ENCODE data around the gene KCNIP3.

Gene KCNIP3

DNA sequence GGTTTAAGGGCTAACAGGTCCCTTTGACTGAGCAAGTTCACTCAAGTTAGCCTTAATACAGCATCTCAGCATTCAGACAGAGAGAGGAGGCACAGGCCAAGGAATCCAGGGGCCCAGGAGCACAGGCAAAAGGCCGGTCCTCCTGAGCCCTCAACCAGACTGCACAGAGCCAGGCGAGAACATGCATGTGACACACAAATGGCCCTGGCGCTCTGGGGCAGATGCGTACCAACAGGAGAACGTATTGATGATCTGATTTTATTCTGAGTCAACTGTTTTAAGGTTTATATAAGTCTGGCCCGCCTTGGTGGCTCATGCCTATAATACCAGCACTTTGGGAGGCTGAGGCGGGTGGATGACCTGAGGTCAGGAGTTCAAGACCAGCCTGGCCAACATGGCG is 34.9 kb downstream of the KCNIP3 start:
- no peak overlapping the region for H3K4me2 ChIP-seq (ENCODE audit: low read length)
- H4K20me1 ChIP-seq (ENCODE audit: insufficient read depth, low read length): no peaks in the 10 kb centered on the region
- no peak overlapping the region for H3K9ac ChIP-seq (ENCODE audit: low read length)
- H3K36me3 ChIP-seq (replicated peaks; ENCODE audit: low read depth, low read length): no peaks in the 10 kb centered on the region
- H2AFZ ChIP-seq (ENCODE audit: low read depth, low read length): no peak overlapping the region
- H3K27ac ChIP-seq (ENCODE audit: low read length): no peak overlapping the region
- H3K79me2 ChIP-seq (ENCODE audit: low read length): no peaks in the 10 kb centered on the region
- no peak for TF ChIP-seq EZH2phosphoT487 (IDR thresholded peaks at IDR 0.05; ENCODE audit: low read depth)
- TF ChIP-seq, protein P1, sequence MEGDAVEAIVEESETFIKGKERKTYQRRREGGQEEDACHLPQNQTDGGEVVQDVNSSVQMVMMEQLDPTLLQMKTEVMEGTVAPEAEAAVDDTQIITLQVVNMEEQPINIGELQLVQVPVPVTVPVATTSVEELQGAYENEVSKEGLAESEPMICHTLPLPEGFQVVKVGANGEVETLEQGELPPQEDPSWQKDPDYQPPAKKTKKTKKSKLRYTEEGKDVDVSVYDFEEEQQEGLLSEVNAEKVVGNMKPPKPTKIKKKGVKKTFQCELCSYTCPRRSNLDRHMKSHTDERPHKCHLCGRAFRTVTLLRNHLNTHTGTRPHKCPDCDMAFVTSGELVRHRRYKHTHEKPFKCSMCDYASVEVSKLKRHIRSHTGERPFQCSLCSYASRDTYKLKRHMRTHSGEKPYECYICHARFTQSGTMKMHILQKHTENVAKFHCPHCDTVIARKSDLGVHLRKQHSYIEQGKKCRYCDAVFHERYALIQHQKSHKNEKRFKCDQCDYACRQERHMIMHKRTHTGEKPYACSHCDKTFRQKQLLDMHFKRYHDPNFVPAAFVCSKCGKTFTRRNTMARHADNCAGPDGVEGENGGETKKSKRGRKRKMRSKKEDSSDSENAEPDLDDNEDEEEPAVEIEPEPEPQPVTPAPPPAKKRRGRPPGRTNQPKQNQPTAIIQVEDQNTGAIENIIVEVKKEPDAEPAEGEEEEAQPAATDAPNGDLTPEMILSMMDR (IDR thresholded peaks at IDR 0.05; ENCODE audit: low read depth, low read length): no peak
- H3K27me3 ChIP-seq (ENCODE audit: low read depth, low read length): 0 out of 2 replicates have a peak, but pooled peaks cover 3% of the 10 kb centered on the region
- no peak overlapping the region for H3K4me3 ChIP-seq (ENCODE audit: low read length)
- no peaks in the 10 kb centered on the region for H3K9me3 ChIP-seq (ENCODE audit: insufficient read depth, low read length)
- no peaks in the 10 kb centered on the region for H3K4me1 ChIP-seq (ENCODE audit: low read length)

DNA sequence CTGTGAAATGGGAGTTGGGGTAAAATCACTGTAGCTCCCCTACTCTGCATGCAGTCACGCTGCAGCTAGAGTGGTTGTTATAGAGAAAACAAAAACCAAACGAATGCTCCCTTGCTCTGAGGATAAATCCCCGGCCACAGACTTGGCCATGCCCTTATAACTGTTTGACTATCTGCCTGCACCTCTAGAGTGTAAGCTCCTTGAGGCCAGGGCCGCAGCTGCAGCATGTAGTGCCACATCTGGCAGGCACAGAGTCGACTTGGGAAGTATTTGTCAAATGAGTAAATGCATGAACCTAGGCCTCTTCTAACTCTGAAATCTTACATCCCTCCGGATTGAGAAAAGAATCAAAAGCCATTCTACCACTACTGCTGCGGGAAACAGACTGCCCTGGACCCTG is 35.9 kb downstream of the KCNIP3 start:
- Histone ChIP-seq H3K9ac (ENCODE audit: low read length) (no peak overlapping the region), H3K27ac (ENCODE audit: low read length) (no peak overlapping the region), H3K9me3 (ENCODE audit: insufficient read depth, low read length) (no peaks in the 10 kb centered on the region), H3K79me2 (ENCODE audit: low read length) (no peaks in the 10 kb centered on the region), H4K20me1 (ENCODE audit: insufficient read depth, low read length) (no peaks in the 10 kb centered on the region), H3K36me3 (replicated peaks; ENCODE audit: low read depth, low read length) (no peaks in the 10 kb centered on the region), H2AFZ (ENCODE audit: low read depth, low read length) (no peak overlapping the region), H3K4me2 (ENCODE audit: low read length) (no peak overlapping the region), H3K4me3 (ENCODE audit: low read length) (no peak overlapping the region), H3K4me1 (ENCODE audit: low read length) (no peaks in the 10 kb centered on the region), H3K27me3 (ENCODE audit: low read depth, low read length) (0 out of 2 replicates have a peak, but pooled peaks cover 3% of the 10 kb centered on the region)
- TF ChIP-seq, protein P1 (IDR thresholded peaks at IDR 0.05; ENCODE audit: low read depth, low read length): no peak
- no peak for TF ChIP-seq EZH2phosphoT487 (IDR thresholded peaks at IDR 0.05; ENCODE audit: low read depth)

DNA sequence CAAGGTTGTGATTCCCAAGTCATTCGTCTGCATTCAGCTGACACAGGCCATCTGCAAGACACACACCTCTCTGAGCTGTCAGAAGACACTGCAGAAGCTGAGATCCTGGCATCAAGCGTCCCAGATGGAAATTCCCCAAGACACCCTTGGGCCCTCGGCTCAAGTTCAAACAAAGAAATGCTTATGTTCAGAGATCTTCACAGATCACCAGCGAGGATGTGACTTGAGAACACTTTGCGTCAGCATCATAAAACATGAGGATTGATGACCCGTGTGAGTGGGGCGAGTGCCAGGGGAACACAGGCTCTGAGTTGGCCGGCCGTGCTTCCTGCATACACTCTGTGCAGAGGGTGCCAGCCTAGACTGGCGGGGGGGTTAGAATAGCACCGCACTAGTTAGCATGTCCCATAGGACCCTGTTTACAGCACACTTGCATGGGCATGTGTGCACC is 36.8 kb downstream of the KCNIP3 start:
- no peaks in the 10 kb centered on the region for H4K20me1 ChIP-seq (ENCODE audit: insufficient read depth, low read length)
- H3K4me2 ChIP-seq (ENCODE audit: low read length): no peak overlapping the region
- H3K9me3 ChIP-seq (ENCODE audit: insufficient read depth, low read length): no peaks in the 10 kb centered on the region
- no peaks in the 10 kb centered on the region for H3K36me3 ChIP-seq (replicated peaks; ENCODE audit: low read depth, low read length)
- TF ChIP-seq, protein P1 (IDR thresholded peaks at IDR 0.05; ENCODE audit: low read depth, low read length): no peak
- TF ChIP-seq EZH2phosphoT487 (IDR thresholded peaks at IDR 0.05; ENCODE audit: low read depth): no peak
- no peak overlapping the region for H2AFZ ChIP-seq (ENCODE audit: low read depth, low read length)
- H3K79me2 ChIP-seq (ENCODE audit: low read length): no peaks in the 10 kb centered on the region
- 0 out of 2 replicates have a peak, but pooled peaks cover 3% of the 10 kb centered on the region for H3K27me3 ChIP-seq (ENCODE audit: low read depth, low read length)
- no peaks in the 10 kb centered on the region for H3K4me1 ChIP-seq (ENCODE audit: low read length)
- no peak overlapping the region for H3K9ac ChIP-seq (ENCODE audit: low read length)
- no peak overlapping the region for H3K4me3 ChIP-seq (ENCODE audit: low read length)
- no peak overlapping the region for H3K27ac ChIP-seq (ENCODE audit: low read length)

- Histone ChIP-seq H3K36me3 (replicated peaks; ENCODE audit: low read depth, low read length) (no peaks in the 10 kb centered on the region), H2AFZ (ENCODE audit: low read depth, low read length) (no peak overlapping the region), H3K4me3 (ENCODE audit: low read length) (no peak overlapping the region), H3K27ac (ENCODE audit: low read length) (no peak overlapping the region), H3K27me3 (ENCODE audit: low read depth, low read length) (0 out of 2 replicates have a peak, but pooled peaks cover 3% of the 10 kb centered on the region), H3K9me3 (ENCODE audit: insufficient read depth, low read length) (no peaks in the 10 kb centered on the region), H3K9ac (ENCODE audit: low read length) (no peak overlapping the region), H3K79me2 (ENCODE audit: low read length) (no peaks in the 10 kb centered on the region), H4K20me1 (ENCODE audit: insufficient read depth, low read length) (no peaks in the 10 kb centered on the region), H3K4me2 (ENCODE audit: low read length) (no peak overlapping the region), H3K4me1 (ENCODE audit: low read length) (no peaks in the 10 kb centered on the region)
- no peak for TF ChIP-seq EZH2phosphoT487 (IDR thresholded peaks at IDR 0.05; ENCODE audit: low read depth)
- TF ChIP-seq, protein P1 (IDR thresholded peaks at IDR 0.05; ENCODE audit: low read depth, low read length): no peak
These were observed 37.9 kb downstream of the KCNIP3 start for GRCh38 chr2:95334916-95335641.
